ENCODE results near the gene TNK1.
A peak's percentile ranks its signal among the peaks of the same experiment; 100 is the strongest.
"Not testable (repeated sequence)": the region's sequence is repeated elsewhere in the genome, so short reads cannot be mapped to it uniquely, and the experiment has no call there.

The TNK1 gene

DNA sequence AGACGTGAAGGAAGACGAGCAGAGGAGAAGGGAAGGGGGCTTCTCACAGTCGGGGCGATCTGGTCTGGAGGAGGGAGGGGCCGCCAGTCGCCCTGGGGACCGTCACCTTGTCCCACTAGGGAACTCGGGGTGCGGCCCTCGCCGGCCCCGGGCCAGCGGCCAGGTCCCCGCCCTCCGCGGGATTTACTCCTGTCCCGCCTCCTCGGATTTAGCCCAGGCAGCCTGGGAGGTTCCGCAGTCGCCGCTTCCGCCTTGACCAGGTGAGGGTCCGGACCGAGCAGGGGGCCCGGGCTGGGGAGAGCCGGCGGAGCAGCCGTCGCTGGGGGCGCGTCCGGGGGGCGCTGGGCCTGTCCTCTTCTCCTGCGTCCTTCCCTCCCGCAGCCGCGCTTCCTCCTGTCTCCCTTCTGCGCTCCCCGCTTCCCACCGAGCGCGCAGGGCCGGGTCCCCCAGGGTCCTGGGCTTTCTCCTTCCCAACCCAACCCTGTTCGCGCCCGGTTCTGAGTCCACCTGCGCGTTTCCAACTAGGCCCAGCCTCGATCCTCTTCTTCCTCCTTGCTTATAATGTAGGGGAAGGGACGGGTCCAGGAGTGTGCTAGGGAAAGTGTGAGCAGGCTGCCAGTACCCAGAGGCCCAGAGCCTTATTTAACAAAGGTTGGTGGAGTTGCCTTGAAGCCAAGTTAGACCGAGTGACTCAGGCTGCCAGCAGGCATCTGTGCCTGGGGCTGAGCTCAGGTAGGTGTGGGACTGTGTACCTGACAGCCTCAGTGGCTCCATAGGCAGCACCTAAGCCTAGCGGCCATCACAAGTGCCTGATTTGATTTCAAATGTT lies at the start of gene TNK1:
Gene TNK1 (plus strand): TSS at position 235 of the 829 bp plus-strand sequence. CDS start 1,838 bp downstream, outside the sequence.
- peaks cover 7% of the 10 kb centered on the region for H3K9me3 Mint-ChIP-seq
- peaks cover 12% of the 10 kb centered on the region for H3K4me1 Mint-ChIP-seq
- no peak within 1 kb of the TSS for H3K27ac Mint-ChIP-seq
- peaks cover 7% of the 10 kb centered on the region for H3K36me3 Mint-ChIP-seq
- H3K4me3 Mint-ChIP-seq: no peak within 1 kb of the TSS
- peaks cover 56% of the 10 kb centered on the region for H3K27me3 Mint-ChIP-seq
- ATAC-seq: no peak

DNA sequence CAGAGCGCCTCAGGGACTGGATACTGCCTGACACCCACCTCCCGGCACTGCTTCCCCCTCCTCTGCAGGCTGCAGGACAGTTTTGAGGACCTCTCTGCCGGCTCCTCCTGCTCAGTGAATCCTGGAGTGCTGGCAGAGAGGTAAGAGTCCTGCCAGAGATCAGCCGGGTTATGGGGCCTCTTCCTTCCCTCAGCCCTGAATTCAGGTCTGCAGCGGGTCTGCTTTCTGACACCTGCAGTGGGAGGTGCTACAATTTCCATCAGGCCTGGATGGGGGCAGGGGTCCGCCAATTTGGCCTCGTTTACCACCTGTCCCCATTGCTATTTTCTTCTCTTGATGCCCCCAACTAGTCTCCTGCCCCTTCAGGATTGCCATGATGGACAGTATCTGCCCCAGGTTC lies 48.8 kb upstream of the TNK1 start:
- Mint-ChIP-seq H3K4me1 (peaks cover 83% of the 10 kb centered on the region), H3K9me3 (no peaks in the 10 kb centered on the region), H3K27ac (peak overlapping the region; percentile 99), H3K4me3 (peak overlapping the region; percentile 74), H3K27me3 (no peaks in the 10 kb centered on the region), H3K36me3 (peaks cover 9% of the 10 kb centered on the region)
- no peak for ATAC-seq

DNA sequence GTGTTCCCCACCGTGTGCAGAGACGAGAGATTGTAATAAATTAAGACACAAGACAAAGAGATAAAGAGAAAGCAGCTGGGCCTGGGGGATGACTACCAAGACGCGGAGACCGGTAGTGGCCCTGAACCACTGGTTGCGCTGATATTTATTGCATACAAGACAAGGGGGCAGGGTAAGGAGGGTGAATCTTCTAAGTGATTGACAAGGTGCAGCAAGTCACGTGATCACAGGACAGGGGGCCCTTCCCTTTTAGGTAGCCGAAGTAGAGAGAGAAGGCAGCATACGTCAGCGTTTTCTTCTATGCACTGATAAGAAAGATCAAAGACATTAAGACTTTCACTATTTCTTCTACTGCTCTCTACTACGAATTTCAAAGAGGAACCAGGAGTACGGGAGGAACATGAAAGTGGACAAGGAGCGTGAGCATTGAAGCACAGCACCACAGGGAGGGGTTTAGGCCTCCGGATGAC lies 48.3 kb upstream of the TNK1 start:
- Mint-ChIP-seq H3K4me3 (peak overlapping the region; percentile 74), H3K27ac (peak overlapping the region; percentile 99), H3K36me3 (peaks cover 13% of the 10 kb centered on the region), H3K4me1 (peaks cover 83% of the 10 kb centered on the region)
- not testable (repeated sequence) for H3K27me3 Mint-ChIP-seq, H3K9me3 Mint-ChIP-seq, ATAC-seq

DNA sequence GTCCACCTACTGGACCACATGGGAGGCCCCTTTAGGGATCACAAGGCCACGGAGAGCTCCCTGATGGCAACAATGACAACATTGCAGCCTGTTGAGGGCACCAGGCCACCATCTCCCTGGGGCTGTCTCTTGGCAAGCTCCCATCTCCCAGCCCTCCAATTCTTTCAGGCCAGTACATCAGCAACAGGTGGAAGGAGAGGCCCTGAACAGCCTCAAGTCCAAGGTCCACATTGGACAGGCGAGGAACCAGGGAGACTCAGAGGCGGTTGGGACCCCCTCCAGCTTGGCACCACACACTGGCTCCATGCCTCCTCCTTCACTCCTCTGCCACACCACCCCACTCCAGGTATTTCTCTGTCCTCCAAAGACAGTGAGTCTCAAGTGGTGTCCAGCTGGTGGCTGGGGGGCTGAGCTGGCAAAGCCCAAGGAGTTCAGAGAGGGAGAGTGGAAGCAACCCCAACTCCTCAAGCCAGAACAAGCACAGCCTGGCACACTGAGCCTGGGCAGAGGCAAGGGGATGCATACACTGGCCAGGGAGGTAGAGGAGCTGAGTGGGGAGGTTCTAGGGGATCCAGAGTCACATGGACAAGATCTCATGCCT lies 45.9 kb upstream of the TNK1 start:
- peaks cover 78% of the 10 kb centered on the region for H3K4me1 Mint-ChIP-seq

GRCh38 chr17:7335765-7336164 lies 45.1 kb upstream of the TNK1 start:
- peak overlapping the region; percentile 85 for H3K27ac Mint-ChIP-seq
- H3K4me3 Mint-ChIP-seq: peak overlapping the region; percentile 92
- ATAC-seq, H3K27me3 Mint-ChIP-seq, H3K9me3 Mint-ChIP-seq: not testable (repeated sequence)
- peaks cover 19% of the 10 kb centered on the region for H3K36me3 Mint-ChIP-seq
- H3K4me1 Mint-ChIP-seq: peaks cover 73% of the 10 kb centered on the region

More for the DNA sequence above, 45.9 kb upstream of the TNK1 start:
- Mint-ChIP-seq H3K27me3 (no peaks in the 10 kb centered on the region), H3K9me3 (no peaks in the 10 kb centered on the region), H3K4me3 (peak overlapping the region; percentile 92), H3K27ac (peak overlapping the region; percentile 85), H3K36me3 (peaks cover 14% of the 10 kb centered on the region)
- ATAC-seq: no peak

DNA sequence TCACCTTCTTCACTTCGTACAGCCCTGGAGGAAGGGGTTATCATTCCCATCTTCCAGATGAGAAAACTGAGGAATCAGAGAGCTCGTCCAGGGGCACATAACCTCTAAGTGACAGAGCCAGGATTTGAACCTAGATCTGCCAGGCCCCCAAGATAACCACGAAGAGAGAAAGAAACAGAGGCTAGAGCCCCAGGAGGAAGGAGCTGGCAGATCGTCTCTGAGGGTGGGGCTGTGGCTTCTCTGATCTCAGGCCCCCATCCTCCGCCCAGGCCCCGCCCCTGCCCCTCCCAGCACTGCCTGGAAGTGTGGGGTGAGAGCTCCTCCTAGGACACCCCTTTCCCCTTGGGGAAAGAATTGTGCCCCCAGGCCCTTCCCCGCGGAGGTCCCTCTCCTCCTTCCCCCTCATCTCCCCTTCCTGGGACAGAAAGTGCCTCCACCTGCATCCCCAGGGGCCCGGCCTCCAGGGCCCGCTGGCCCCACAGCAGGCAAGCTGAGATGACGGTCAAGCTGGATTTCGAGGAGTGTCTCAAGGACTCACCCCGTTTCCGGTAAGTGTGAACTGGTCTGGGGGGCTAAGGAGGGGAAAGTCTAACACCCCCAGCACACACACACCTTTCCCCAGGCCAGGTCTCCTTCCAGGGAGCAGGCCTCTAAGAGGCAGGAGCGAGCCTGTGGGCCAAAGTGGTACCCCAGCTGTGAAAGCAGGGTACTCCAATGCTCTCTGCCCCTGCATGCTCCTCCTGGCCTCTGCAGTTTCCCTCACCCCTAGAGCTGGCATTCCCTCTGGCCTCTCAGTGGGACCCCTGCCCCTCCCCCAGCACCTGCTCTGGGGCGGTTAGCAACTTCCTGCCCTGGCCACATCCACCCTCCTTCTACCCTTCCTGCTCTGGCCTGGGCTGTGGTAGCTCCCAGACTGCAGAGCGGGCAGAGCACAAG lies 44.4 kb upstream of the TNK1 start, which contains the start of gene ACAP1:
Gene ACAP1 (plus strand): TSS at position 290 of the 936 bp plus-strand sequence. CDS start 206 bp downstream, at position 496.
- ATAC-seq: peak; percentile 97
- Mint-ChIP-seq H3K36me3 (peaks cover 22% of the 10 kb centered on the region), H3K4me1 (peaks cover 68% of the 10 kb centered on the region), H3K4me3 (peak within 1 kb of the TSS; percentile 92), H3K27me3 (no peaks in the 10 kb centered on the region), H3K27ac (peak within 1 kb of the TSS; percentile 85), H3K9me3 (no peaks in the 10 kb centered on the region)

- Mint-ChIP-seq H3K27ac (peak overlapping the region; percentile 85), H3K36me3 (peaks cover 32% of the 10 kb centered on the region), H3K4me3 (peak overlapping the region; percentile 92), H3K4me1 (peaks cover 58% of the 10 kb centered on the region)
- not testable (repeated sequence) for ATAC-seq, H3K9me3 Mint-ChIP-seq, H3K27me3 Mint-ChIP-seq
Observed at GRCh38 chr17:7337600-7337999, 43.3 kb upstream of the TNK1 start.

DNA sequence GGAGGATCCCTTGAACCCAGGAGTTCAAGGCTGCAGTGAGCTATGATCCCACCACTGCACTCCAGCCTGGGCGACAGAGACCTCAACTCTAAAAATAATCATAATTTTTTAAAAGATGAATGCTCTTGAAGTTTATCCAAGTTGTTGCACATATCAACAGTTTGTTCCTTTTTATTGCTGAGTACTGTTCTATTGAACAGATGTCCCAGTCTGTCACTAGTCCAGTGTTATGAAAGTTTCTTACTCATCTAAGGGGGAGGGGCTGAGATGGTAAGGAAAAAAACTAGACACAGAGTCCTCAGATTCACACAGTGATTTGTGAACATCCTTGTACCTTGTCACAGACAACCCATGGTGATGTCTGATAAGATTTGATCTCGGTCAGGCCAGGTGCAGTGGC lies 40.7 kb upstream of the TNK1 start:
- Mint-ChIP-seq H3K27me3 (no peaks in the 10 kb centered on the region), H3K9me3 (no peaks in the 10 kb centered on the region), H3K4me1 (peaks cover 42% of the 10 kb centered on the region), H3K4me3 (no peak overlapping the region), H3K27ac (peak overlapping the region; percentile 42), H3K36me3 (peaks cover 51% of the 10 kb centered on the region)
- ATAC-seq: no peak

GRCh38 chr17:7341842-7342241 lies 39.0 kb upstream of the TNK1 start:
- peaks cover 35% of the 10 kb centered on the region for H3K4me1 Mint-ChIP-seq
- peaks cover 63% of the 10 kb centered on the region for H3K36me3 Mint-ChIP-seq
- no peak overlapping the region for H3K4me3 Mint-ChIP-seq
- H3K27ac Mint-ChIP-seq: peak overlapping the region; percentile 4
- no peaks in the 10 kb centered on the region for H3K27me3 Mint-ChIP-seq
- no peaks in the 10 kb centered on the region for H3K9me3 Mint-ChIP-seq
- ATAC-seq: no peak

GRCh38 chr17:7343250-7343649 lies 37.6 kb upstream of the TNK1 start:
- no peaks in the 10 kb centered on the region for H3K27me3 Mint-ChIP-seq
- ATAC-seq: no peak
- no peak overlapping the region for H3K4me3 Mint-ChIP-seq
- H3K36me3 Mint-ChIP-seq: peaks cover 71% of the 10 kb centered on the region
- no peaks in the 10 kb centered on the region for H3K9me3 Mint-ChIP-seq
- H3K27ac Mint-ChIP-seq: peak overlapping the region; percentile 46
- H3K4me1 Mint-ChIP-seq: peaks cover 21% of the 10 kb centered on the region

DNA sequence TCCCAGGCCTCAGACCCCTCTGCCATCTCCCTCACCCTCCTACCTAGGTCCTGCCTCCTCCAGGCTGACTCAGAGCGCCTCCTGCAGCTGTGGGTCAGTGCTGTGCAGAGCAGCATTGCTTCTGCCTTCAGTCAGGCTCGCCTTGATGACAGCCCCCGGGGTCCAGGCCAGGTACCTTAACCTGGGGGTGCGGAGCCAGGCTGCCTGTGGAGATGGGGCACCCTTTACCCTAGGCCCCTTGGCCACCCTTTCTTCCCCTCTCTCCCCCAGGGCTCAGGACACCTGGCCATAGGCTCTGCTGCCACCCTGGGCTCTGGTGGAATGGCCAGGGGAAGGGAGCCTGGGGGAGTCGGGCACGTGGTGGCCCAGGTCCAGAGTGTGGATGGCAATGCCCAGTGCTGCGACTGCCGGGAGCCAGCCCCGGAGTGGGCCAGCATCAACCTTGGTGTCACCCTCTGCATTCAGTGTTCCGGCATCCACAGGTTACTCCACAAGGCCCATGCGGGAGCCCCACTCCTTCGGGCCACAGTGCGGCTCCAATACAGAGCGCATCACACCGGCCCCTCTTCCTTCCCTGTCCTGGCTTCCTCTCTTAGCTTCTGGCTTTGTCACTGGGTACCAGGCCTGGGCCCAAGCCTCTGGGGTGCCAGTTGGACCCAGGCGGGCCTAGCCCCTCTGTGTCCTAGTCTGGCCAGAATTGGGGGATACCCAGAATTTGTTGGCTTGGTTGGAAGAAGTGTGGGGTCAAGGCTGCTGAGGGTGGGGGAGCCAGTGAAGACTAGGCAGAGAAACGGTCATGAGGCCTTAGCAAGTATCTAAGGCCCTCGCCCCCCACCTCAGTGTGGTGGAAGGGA lies 33.9 kb upstream of the TNK1 start:
- ATAC-seq: no peak

GRCh38 chr17:7347630-7348477 lies 33.0 kb upstream of the TNK1 start:
- H3K4me3 Mint-ChIP-seq: no peak overlapping the region
- no peak for ATAC-seq
- no peaks in the 10 kb centered on the region for H3K9me3 Mint-ChIP-seq
- no peaks in the 10 kb centered on the region for H3K27me3 Mint-ChIP-seq
- peaks cover 47% of the 10 kb centered on the region for H3K4me1 Mint-ChIP-seq
- peak overlapping the region; percentile 48 for H3K27ac Mint-ChIP-seq
- peaks cover 67% of the 10 kb centered on the region for H3K36me3 Mint-ChIP-seq

More for the DNA sequence above, 33.9 kb upstream of the TNK1 start:
- peaks cover 72% of the 10 kb centered on the region for H3K36me3 Mint-ChIP-seq
- peaks cover 40% of the 10 kb centered on the region for H3K4me1 Mint-ChIP-seq
- H3K4me3 Mint-ChIP-seq: peak overlapping the region; percentile 21
- no peak overlapping the region for H3K27ac Mint-ChIP-seq
- H3K27me3 Mint-ChIP-seq: no peaks in the 10 kb centered on the region
- no peaks in the 10 kb centered on the region for H3K9me3 Mint-ChIP-seq

DNA sequence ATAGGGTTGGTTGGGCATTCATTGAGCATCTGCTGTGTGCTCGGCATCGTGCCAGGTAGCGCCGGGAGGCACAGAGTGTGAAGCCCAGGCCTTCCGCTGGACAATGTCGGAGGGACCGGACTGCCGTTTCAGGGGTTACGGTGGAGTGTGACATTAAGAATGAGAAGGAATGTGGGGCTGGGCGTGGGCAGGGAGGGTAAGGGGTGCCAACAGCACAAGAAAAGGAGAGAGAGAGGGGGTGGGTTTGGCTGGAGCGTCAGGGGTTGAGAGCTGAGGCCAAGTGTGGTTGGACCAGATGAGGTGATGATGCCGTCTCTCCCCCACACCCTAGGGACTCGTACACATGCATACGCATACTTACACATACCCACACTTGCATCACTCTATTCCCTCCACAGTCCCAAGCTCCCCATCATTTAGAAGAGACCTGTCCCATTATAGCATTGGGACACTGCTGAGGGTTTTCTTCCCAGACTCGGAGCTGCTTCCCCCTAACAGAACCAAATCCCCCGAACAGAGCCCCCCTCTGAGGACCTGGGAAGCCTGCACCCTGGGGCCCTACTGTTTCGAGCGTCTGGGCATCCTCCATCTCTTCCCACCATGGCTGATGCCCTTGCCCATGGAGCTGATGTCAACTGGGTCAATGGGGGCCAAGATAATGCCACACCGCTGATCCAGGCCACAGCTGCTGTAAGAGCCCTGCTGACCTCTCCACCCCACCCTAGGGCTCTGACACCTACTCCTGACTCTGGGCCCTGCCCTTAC lies 32.2 kb upstream of the TNK1 start:
- no peaks in the 10 kb centered on the region for H3K27me3 Mint-ChIP-seq
- no peak for ATAC-seq
- H3K9me3 Mint-ChIP-seq: no peaks in the 10 kb centered on the region
- peaks cover 60% of the 10 kb centered on the region for H3K36me3 Mint-ChIP-seq
- no peak overlapping the region for H3K4me3 Mint-ChIP-seq
- peaks cover 54% of the 10 kb centered on the region for H3K4me1 Mint-ChIP-seq
- peak overlapping the region; percentile 48 for H3K27ac Mint-ChIP-seq
